Measurements from ENCODE around the gene GALNT7. TPM values are rescaled to one million over a fixed set of nuclear protein-coding genes. Genes with fewer than 3 reads are reported as not detected.

The GALNT7 gene
- total and polyA plus RNA-seq, 10 of the 15 experiments (the other 5 are each of a cell fraction or from before 2014, with no cell fraction given): 14.2 to 33.2 (median 28.9) TPM

DNA sequence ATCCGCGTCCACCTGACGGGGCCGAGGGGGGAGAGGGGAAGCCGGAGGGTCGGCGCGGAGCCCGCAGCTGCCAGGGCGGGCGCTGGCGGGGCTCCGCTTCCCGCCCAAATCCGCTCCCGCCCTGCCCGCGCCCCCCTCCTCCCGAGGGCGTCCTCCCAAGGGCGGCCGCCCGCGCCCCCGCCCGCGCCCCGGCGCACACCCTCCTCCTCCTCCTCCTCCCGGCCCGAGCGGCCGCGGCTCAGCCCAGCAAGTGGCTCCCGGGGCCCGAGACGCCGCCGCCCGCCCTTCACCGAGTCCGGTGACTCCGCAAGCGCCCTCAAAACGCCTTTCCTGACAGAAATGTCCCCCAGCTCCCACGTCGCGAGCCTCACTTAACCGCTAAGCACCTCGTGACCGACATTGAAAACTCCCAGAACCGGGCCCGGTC lies 165.1 kb downstream of the GALNT7 start (continued):
- no peak for TF ChIP-seq HDAC6 (IDR thresholded peaks at IDR 0.05; ENCODE audit: unreplicated experiment)
- TF ChIP-seq RELA (IDR thresholded peaks at IDR 0.05; ENCODE audit: borderline replicate concordance, partially characterized antibody): no peak
- no peak for TF ChIP-seq CEBPZ (IDR thresholded peaks at IDR 0.05; ENCODE audit: low read depth, low read length)
- TF ChIP-seq RUNX3 (IDR thresholded peaks at IDR 0.05; ENCODE audit: low read length): no peak
- TF ChIP-seq RCOR1 (conservative IDR thresholded peaks at IDR 0.05; ENCODE audit: low read depth, low read length): no peak
- TF ChIP-seq CREM (IDR thresholded peaks at IDR 0.05; ENCODE audit: low read depth): no peak
- TF ChIP-seq PBX3 (IDR thresholded peaks at IDR 0.05; ENCODE audit: insufficient replicate concordance, low read depth, low read length): no peak
- no peak for TF ChIP-seq NFIC (IDR thresholded peaks at IDR 0.05; ENCODE audit: low read depth, low read length)
- TF ChIP-seq BRCA1 (IDR thresholded peaks at IDR 0.05; ENCODE audit: low read depth, low read length): no peak
- no peak for TF ChIP-seq MEF2A (IDR thresholded peaks at IDR 0.05; ENCODE audit: insufficient read depth, low read depth, low read length)
- no peak for TF ChIP-seq WRNIP1 (IDR thresholded peaks at IDR 0.05; ENCODE audit: borderline replicate concordance, low read depth, low read length)
- TF ChIP-seq NFXL1 (IDR thresholded peaks at IDR 0.05; ENCODE audit: borderline replicate concordance): peak; percentile 77; the same call in 1 of the 2 replicates
- no peak for TF ChIP-seq HCFC1 (IDR thresholded peaks at IDR 0.05; ENCODE audit: low read length)
- 0 out of 2 replicates have a peak, but pooled peaks have one; percentile 37 for TF ChIP-seq GATAD2B (conservative IDR thresholded peaks at IDR 0.05; ENCODE audit: low read depth)
- 0 out of 4 replicates have a peak, but pooled peaks of 1 of the 2 experiments have one; percentile 18 for TF ChIP-seq BHLHE40 (IDR thresholded peaks at IDR 0.05; ENCODE audit: borderline replicate concordance in 1 of 2, low read depth in 2 of 2, low read length in 1 of 2)
- no peak for TF ChIP-seq SRF (IDR thresholded peaks at IDR 0.05; ENCODE audit: low read depth in 2 of 2, low read length in 2 of 2)
- no peak for TF ChIP-seq STAT1 (conservative IDR thresholded peaks at IDR 0.05)
- no peak for TF ChIP-seq KAT2A (conservative IDR thresholded peaks at IDR 0.05; ENCODE audit: control insufficient read depth, low read depth, low read length)
- no peak for TF ChIP-seq FOS (IDR thresholded peaks at IDR 0.05; ENCODE audit: borderline replicate concordance, extremely low read depth, insufficient read length)
- TF ChIP-seq, protein P1, sequence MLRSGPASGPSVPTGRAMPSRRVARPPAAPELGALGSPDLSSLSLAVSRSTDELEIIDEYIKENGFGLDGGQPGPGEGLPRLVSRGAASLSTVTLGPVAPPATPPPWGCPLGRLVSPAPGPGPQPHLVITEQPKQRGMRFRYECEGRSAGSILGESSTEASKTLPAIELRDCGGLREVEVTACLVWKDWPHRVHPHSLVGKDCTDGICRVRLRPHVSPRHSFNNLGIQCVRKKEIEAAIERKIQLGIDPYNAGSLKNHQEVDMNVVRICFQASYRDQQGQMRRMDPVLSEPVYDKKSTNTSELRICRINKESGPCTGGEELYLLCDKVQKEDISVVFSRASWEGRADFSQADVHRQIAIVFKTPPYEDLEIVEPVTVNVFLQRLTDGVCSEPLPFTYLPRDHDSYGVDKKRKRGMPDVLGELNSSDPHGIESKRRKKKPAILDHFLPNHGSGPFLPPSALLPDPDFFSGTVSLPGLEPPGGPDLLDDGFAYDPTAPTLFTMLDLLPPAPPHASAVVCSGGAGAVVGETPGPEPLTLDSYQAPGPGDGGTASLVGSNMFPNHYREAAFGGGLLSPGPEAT (IDR thresholded peaks at IDR 0.05; ENCODE audit: low read depth): no peak
- no peak for TF ChIP-seq SUZ12 (IDR thresholded peaks at IDR 0.05; ENCODE audit: unreplicated experiment)
- TF ChIP-seq BCL11A (IDR thresholded peaks at IDR 0.05; ENCODE audit: low read depth, low read length): no peak
- TF ChIP-seq, protein P2, sequence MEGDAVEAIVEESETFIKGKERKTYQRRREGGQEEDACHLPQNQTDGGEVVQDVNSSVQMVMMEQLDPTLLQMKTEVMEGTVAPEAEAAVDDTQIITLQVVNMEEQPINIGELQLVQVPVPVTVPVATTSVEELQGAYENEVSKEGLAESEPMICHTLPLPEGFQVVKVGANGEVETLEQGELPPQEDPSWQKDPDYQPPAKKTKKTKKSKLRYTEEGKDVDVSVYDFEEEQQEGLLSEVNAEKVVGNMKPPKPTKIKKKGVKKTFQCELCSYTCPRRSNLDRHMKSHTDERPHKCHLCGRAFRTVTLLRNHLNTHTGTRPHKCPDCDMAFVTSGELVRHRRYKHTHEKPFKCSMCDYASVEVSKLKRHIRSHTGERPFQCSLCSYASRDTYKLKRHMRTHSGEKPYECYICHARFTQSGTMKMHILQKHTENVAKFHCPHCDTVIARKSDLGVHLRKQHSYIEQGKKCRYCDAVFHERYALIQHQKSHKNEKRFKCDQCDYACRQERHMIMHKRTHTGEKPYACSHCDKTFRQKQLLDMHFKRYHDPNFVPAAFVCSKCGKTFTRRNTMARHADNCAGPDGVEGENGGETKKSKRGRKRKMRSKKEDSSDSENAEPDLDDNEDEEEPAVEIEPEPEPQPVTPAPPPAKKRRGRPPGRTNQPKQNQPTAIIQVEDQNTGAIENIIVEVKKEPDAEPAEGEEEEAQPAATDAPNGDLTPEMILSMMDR (IDR thresholded peaks at IDR 0.05 in 2 of 3, conservative IDR thresholded peaks at IDR 0.05 in 1 of 3; ENCODE audit: control insufficient read depth in 2 of 3, extremely low read depth in 1 of 3, insufficient read depth in 1 of 3, low read depth in 3 of 3, low read length in 3 of 3): no peak

Measured in GM12878 (cell line).